ENCODE data around the gene MDH1.

Gene MDH1

DNA sequence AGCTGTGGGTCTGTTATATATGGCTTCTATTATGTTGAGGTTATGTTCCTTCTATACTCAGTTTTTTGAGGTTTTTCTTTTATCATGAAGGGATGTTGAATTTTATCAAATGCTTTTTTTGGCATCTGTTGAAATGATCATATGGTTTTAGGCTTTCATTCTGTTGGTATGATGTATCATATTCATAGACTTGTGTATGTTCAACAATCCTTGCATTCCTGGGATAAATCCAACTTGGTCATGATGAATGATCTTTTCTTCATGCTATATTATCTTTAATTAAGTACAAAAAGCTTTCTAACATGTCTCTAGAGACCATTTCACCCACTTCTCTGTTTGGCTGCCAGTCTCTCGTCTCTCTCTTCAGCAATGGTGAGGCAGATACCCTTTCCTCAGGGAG lies 54.2 kb downstream of the MDH1 start:
- DNase-seq, result no peak

DNA sequence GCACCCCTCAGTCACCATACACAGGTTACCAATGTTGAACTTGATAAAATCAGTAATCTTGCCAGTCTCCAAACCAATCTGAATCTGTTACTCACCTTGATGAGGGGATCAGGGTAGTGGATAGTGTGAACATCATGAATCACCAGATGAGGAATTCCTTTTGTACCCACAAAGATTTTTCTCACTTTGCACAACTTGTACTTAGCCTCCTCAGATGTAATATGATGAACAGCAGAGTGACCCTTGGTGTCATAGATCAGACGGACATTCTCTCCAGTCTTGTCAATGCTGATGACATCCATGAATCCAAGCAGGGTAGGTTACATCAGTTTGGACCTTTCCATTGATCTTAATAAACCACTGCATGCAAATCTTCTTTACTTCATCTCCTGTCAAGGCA lies 54.7 kb downstream of the MDH1 start:
- no peak for DNase-seq

DNA sequence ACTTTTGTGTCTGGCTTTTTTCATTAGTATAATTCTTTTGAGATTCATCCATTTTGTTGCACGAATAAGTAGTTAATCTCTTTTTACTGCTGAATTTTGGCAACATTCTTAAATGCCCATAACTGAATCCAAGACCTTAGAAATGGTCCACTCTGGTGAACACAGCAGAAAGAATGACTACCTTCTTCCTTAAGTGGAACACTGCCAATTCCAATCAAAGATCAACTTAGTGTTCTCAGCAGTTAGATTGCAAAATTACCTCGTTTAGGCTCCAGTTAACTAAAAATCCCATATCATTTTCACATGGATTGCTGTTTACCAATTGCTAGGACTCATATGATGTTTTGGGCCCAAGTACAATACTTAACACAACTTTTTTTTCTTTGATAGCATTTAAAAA lies 59.9 kb downstream of the MDH1 start:
- no peak for DNase-seq

DNA sequence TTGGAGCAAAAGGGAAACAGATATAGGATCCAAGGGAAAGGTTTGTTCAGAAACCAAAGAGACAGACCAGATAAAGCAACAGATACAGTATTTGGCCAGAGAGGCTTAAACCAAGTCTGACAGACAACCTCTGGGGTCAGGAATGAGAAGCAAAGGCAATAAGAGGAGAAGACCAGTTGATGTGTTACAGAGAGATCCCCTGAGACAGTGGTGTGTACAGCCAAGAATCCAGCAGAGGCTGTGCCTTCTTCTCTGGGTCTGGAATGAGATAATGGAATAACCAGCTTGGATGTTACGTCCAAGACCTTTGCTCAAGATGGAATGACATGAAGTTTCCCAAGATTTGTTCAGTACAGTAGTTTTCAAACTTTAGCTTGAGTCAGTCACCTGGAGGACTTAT lies 61.1 kb downstream of the MDH1 start:
- DNase-seq, result no peak

DNA sequence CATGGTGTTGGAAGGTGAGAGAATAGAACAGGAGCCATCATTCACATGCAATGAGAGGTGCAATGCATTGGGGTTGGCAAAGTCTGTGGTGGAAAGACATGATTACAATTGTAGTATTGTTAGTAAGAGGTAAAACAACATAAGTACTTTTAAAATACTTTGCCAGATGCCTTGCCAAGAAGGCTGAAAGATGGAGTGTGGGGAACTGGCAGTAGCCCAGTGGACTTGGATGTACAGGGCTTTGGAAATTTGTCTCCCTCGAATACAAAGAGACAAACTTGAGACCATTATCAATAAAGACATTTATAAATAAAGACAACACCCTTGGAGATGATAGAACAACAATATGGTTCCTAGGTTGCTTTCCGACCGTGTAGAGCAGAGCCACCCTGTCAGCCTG lies 62.0 kb downstream of the MDH1 start:
- DNase-seq, result no peak

DNA sequence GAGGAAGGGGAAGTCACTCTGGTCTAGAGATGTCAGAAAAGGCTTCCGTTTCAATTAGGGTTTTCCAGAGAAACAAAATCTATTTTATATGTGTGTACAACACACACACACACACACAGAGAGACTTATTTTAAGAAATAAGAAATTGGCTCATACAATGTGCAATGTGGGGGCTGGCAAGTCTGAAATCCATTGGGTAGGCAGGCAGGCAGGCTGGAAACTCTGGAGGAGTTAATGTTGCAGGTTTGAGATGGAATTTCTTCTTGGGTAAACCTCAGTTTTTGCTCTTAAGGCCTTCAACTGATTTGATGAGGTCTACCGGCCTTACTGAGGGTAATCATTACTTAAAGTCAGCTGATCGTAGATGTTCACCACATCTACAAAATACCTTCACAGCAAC lies 62.6 kb downstream of the MDH1 start:
- DNase-seq, result no peak

DNA sequence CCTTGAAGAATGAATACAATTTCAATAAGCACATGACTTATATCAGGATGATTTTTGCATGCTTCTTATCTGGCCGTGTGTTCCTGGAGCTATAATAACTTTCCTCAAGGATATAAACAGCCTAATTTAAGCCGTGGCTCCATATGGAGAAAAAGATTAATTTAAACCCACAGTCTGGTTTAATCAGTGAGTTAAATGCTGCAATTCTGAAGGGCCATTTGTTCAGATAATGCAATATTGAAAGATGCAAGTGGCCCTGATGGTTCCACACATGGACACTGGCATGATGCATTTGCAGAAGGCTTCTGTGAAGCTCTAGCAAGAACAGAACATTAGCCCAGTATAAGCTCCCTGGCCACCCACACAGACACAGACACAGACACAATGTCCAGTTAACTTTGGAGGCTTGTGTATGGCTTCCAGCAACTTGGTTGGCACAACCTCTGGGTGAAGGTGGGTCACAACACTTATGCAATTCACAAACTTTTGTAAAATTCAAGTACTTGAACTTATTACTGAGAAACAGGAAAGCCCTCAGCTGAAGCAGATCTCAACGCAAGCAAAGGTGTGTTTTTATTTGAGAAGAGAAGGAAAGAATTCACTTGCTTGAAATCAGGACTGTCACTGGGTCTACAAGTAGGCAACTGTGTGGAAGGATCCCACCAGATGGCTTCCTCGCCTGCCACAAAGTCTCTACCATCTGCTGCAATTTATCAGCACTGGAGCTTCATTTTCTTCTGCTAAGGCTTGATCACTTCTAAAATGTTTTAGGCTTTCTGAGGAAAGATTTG lies 63.3 kb downstream of the MDH1 start:
- DNase-seq, result no peak

DNA sequence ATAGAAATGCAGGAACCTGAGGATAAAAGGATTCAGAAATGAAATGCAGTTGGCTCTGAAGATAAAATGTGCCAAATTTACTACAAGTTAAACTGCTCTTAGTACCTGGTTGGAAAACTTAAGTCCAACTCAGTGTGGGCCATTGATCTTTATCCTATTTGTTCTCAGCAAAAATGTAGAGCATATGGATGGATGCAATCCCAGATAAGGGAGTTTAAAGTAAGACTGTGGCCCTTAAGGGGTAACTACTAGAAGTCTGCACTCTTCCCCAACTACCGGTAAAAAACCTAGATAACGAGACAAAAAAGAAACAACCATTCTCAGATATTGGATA lies 63.9 kb downstream of the MDH1 start:
- no peak for DNase-seq

DNA sequence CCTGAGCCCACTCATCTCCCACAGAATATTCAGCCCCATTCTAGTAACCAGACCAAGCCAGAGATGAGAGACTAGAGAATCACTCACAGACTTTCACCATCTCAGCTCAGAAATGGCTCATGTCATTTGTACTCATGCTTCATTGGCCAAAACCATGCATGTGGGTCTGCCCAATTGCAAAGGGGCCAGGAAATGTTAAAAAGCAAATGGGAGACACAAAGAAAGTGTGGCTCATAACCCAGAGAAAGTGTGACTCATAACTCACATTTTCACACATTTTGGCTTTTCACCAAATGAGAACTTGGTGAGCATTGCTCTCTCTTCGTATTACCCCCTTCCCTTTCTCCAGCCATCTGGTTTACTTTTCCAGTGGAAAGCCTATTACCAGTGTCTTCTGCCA lies 66.2 kb downstream of the MDH1 start:
- DNase-seq, result no peak

Data from SHP77 (cell line).